IMR-90 (cell line): ENCODE data around the gene N4BP2L1. TPM values are rescaled to one million over a fixed set of nuclear protein-coding genes. Genes with fewer than 3 reads are reported as not detected.
A peak's percentile ranks its signal among the peaks of the same experiment; 100 is the strongest.

Experiments
- ATAC-seq: fragments of 200-7000 bp; cut with Tn5 transposase; 2 replicates; pipeline ENCODE4 v1.9.1; 2020; ENCODE audit warnings: low read depth, mild to moderate bottlenecking, moderate library complexity
- BruUV-seq: library from RNA; stranded (reverse); fragments of 400-500 nt; replicated peaks from 2 replicates; lab custom pipeline; 2021; lab: Mats Ljungman, UMichigan
- CTCF ChIA-PET: fragments of 300-600 bp; formaldehyde crosslinking; extraction: SDS; loops from one replicate; lab custom pipeline; 2021; ENCODE audit warnings: antibody characterized with exemption; lab: Yijun Ruan, JAX
- POLR2A ChIA-PET: fragments of 300-600 bp; sonication (Branson Sonifier 250); formaldehyde crosslinking; loops from one replicate; lab custom pipeline; 2022; ENCODE audit warnings: antibody characterized with exemption; ENCODE audit not compliant: unreplicated experiment; lab: Charles Lee
- DNase-seq: peaks from one replicate; pipeline ENCODE4 v3.0.0; 2013
- H2AFZ ChIP-seq: replicated peaks from 2 replicates; pipeline ENCODE3; 2013; ENCODE audit warnings: low read length, mild to moderate bottlenecking; ENCODE audit not compliant: poor library complexity
- H2AK5ac ChIP-seq: 2 replicates; pipeline ENCODE4 v1.6.1; 2013; ENCODE audit warnings: low read depth, low read length, inconsistent platforms
- H2AK9ac ChIP-seq: replicated peaks from 2 replicates; pipeline ENCODE3; 2013; ENCODE audit warnings: mild to moderate bottlenecking, low read depth, low read length, moderate library complexity; ENCODE audit not compliant: poor library complexity
- H2BK120ac ChIP-seq: 2 replicates; pipeline ENCODE4 v1.6.1; 2013; ENCODE audit warnings: low read depth, low read length, inconsistent platforms
- H2BK15ac ChIP-seq: 3 replicates; pipeline ENCODE4 v1.6.1; 2013; ENCODE audit warnings: low read depth, low read length, inconsistent platforms
- H2BK20ac ChIP-seq: 2 replicates; pipeline ENCODE4 v1.6.1; 2013; ENCODE audit warnings: low read depth, mild to moderate bottlenecking, inconsistent platforms, low read length, moderate library complexity
- H2BK5ac ChIP-seq: 2 replicates; pipeline ENCODE4 v1.6.1; 2013; ENCODE audit warnings: mild to moderate bottlenecking, low read depth, low read length, inconsistent platforms; ENCODE audit not compliant: poor library complexity, severe bottlenecking
- H3K14ac ChIP-seq: replicated peaks from 2 replicates; pipeline ENCODE4 v1.6.1; 2013; ENCODE audit warnings: low read depth, low read length, inconsistent platforms
- H3K18ac ChIP-seq: 2 replicates; pipeline ENCODE4 v1.6.1; 2013; ENCODE audit warnings: low read depth, low read length, control low read depth
- H3K23ac ChIP-seq: 2 replicates; pipeline ENCODE4 v1.6.1; 2013; ENCODE audit warnings: low read depth, low read length, inconsistent platforms
- H3K27ac ChIP-seq: 2 replicates; pipeline ENCODE4 v1.5.1; 2013; ENCODE audit warnings: mild to moderate bottlenecking, control low read depth, low read length; ENCODE audit not compliant: insufficient read depth
- H3K27me3 ChIP-seq: 2 replicates; pipeline ENCODE4 v1.6.1; 2013; ENCODE audit warnings: low read length; ENCODE audit not compliant: control insufficient read depth, insufficient read depth
- H3K36me3 ChIP-seq: 2 replicates; pipeline ENCODE4 v1.6.1; 2013; ENCODE audit warnings: low read length, mixed read lengths; ENCODE audit not compliant: control insufficient read depth, insufficient read depth
- H3K4ac ChIP-seq: 2 replicates; pipeline ENCODE4 v1.6.1; 2013; ENCODE audit warnings: low read depth, low read length, inconsistent platforms
- H3K4me1 ChIP-seq: 2 replicates; pipeline ENCODE4 v1.6.1; 2013; ENCODE audit warnings: low read length, mixed read lengths; ENCODE audit not compliant: control insufficient read depth, insufficient read depth
- H3K4me2 ChIP-seq: 2 replicates; pipeline ENCODE4 v1.6.1; 2013; ENCODE audit warnings: low read depth, mild to moderate bottlenecking, control low read depth, low read length, moderate library complexity
- H3K4me3 ChIP-seq: 2 replicates; pipeline ENCODE4 v1.5.1; 2013; ENCODE audit warnings: low read depth, mild to moderate bottlenecking, control low read depth, low read length, moderate library complexity; ENCODE audit not compliant: insufficient read depth
- H3K56ac ChIP-seq: 2 replicates; pipeline ENCODE4 v1.6.1; 2013; ENCODE audit warnings: low read length, inconsistent platforms; ENCODE audit not compliant: insufficient read depth; ENCODE audit errors: extremely low read depth
- H3K79me1 ChIP-seq, 2 experiments: 2 replicates each; pipeline ENCODE4 v1.6.1; 2013; ENCODE audit warnings: low read length in 2 of 2, inconsistent platforms in 1 of 2, low read depth in 1 of 2
- H3K9ac ChIP-seq: 2 replicates; pipeline ENCODE4 v1.6.1; 2013; ENCODE audit warnings: low read depth, low read length, control low read depth
- H3K9me1 ChIP-seq: 2 replicates; pipeline ENCODE4 v1.6.1; 2013; ENCODE audit warnings: low read length, inconsistent platforms; ENCODE audit not compliant: insufficient read depth
- H3K9me3 ChIP-seq: 2 replicates; pipeline ENCODE4 v1.6.1; 2013; ENCODE audit warnings: low read length; ENCODE audit not compliant: control insufficient read depth, insufficient read depth
- H4K20me1 ChIP-seq: 2 replicates; pipeline ENCODE4 v1.6.1; 2013; ENCODE audit warnings: low read length, inconsistent platforms; ENCODE audit not compliant: insufficient read depth
- H4K5ac ChIP-seq: 2 replicates; pipeline ENCODE4 v1.6.1; 2013; ENCODE audit warnings: mild to moderate bottlenecking, low read depth, low read length, control low read depth
- H4K8ac ChIP-seq, 2 experiments: 2 replicates each; pipeline ENCODE4 v1.6.1; 2013; ENCODE audit warnings: low read depth in 2 of 2, low read length in 2 of 2, control low read depth in 1 of 2, inconsistent platforms in 1 of 2
- H4K91ac ChIP-seq: 2 replicates; pipeline ENCODE4 v1.6.1; 2013; ENCODE audit warnings: low read depth, low read length, inconsistent platforms; ENCODE audit not compliant: insufficient read depth
- BHLHE40 ChIP-seq: fragments of 150-350 bp; IDR thresholded peaks from 2 replicates; pipeline ENCODE4 v1.6.1; 2016; ENCODE audit warnings: mild to moderate bottlenecking, low read depth, low read length
- CEBPB ChIP-seq: IDR thresholded peaks from 2 replicates; pipeline ENCODE4 v1.6.1; 2012; ENCODE audit warnings: low read depth, low read length, improper control_type of control experiment
- CHD1 ChIP-seq: IDR thresholded peaks from 2 replicates; pipeline ENCODE4 v1.6.1; 2012; ENCODE audit warnings: low read depth, low read length, improper control_type of control experiment
- CTCF ChIP-seq: conservative IDR thresholded peaks from 2 replicates; pipeline ENCODE4 v1.5.1; 2012; ENCODE audit warnings: mild to moderate bottlenecking, low read depth, low read length, improper control_type of control experiment
- ELK1 ChIP-seq: fragments of 150-350 bp; IDR thresholded peaks from 2 replicates; pipeline ENCODE4 v1.6.1; 2016; ENCODE audit warnings: low read depth, mild to moderate bottlenecking, low read length, moderate library complexity, borderline replicate concordance
- FOS ChIP-seq: fragments of 150-350 bp; IDR thresholded peaks from 2 replicates; pipeline ENCODE4 v1.6.1; 2016; ENCODE audit warnings: low read depth, low read length
- MAFK ChIP-seq: IDR thresholded peaks from 2 replicates; pipeline ENCODE4 v1.6.1; 2012; ENCODE audit warnings: low read depth, low read length, improper control_type of control experiment
- MAZ ChIP-seq: IDR thresholded peaks from 2 replicates; pipeline ENCODE4 v1.6.1; 2012; ENCODE audit warnings: low read depth, mild to moderate bottlenecking, low read length, improper control_type of control experiment, moderate library complexity, borderline replicate concordance
- NFE2L2 ChIP-seq: fragments of 150-350 bp; IDR thresholded peaks from 2 replicates; pipeline ENCODE4 v1.6.1; 2016; ENCODE audit warnings: low read depth, mild to moderate bottlenecking, low read length
- POLR2A ChIP-seq: IDR thresholded peaks from 2 replicates; pipeline ENCODE4 v1.6.1; 2012; ENCODE audit warnings: mild to moderate bottlenecking, low read depth, low read length
- RAD21 ChIP-seq: IDR thresholded peaks from 2 replicates; pipeline ENCODE4 v1.6.1; 2012; ENCODE audit warnings: low read length, improper control_type of control experiment
- RCOR1 ChIP-seq: IDR thresholded peaks from 2 replicates; pipeline ENCODE4 v1.6.1; 2012; ENCODE audit warnings: mild to moderate bottlenecking, low read length, improper control_type of control experiment; ENCODE audit not compliant: insufficient replicate concordance
- RFX5 ChIP-seq: IDR thresholded peaks from 2 replicates; pipeline ENCODE4 v1.8.0; 2012; ENCODE audit warnings: low read depth, mild to moderate bottlenecking, low read length, moderate library complexity
- SMC3 ChIP-seq: fragments of 150-350 bp; IDR thresholded peaks from 2 replicates; pipeline ENCODE4 v1.6.1; 2016; ENCODE audit warnings: low read depth, mild to moderate bottlenecking, antibody characterized with exemption, low read length, moderate library complexity
- USF2 ChIP-seq: fragments of 150-350 bp; IDR thresholded peaks from 2 replicates; pipeline ENCODE4 v1.6.1; 2017; ENCODE audit warnings: mild to moderate bottlenecking, antibody characterized with exemption, low read length, low read depth
- WGBS, 2 experiments: methylation state at CpG; one replicate each; pipeline versions ENCODE4 v1.1.5 to v1.1.7; 2013; ENCODE audit warnings: missing lambda C conversion rate in 2 of 2; ENCODE audit not compliant: insufficient read length in 1 of 2; ENCODE audit errors: extremely low coverage in 2 of 2; 5-methylcytosine and 5-hydroxymethylcytosine counted together
- dilution Hi-C: fragments of 300-500 bp; cut with HindIII; formaldehyde crosslinking; loops from one replicate; pipeline ENCODE4 v1.14.3; 2018; ENCODE audit warnings: low sequenced_read_pairs; ENCODE audit not compliant: unreplicated experiment
- in situ Hi-C: fragments of 300-500 bp; cut with MboI; formaldehyde crosslinking; loops from 3 replicates; pipeline ENCODE4 v1.14.3; 2019; ENCODE audit warnings: low sequenced_read_pairs, inconsistent platforms, mixed read lengths
- intact Hi-C: fragments of 100-400 bp; cut with micrococcal nuclease; formaldehyde crosslinking; loops from 2 replicates; pipeline ENCODE4 v1.10.0; 2022
- polyA plus RNA-seq, 3 experiments: library from polyadenylated mRNA; depleted of rRNA; stranded (reverse); fragments of >200 nt; gene quantifications; 2 replicates each; pipeline ENCODE4 v1.2.3, GENCODE V29; 2012; ENCODE audit warnings: low replicate concordance in 1 of 3
- total RNA-seq: library from RNA; depleted of rRNA; stranded (reverse); fragments of >200 nt; gene quantifications from 2 replicates; pipeline ENCODE4 v1.2.3, GENCODE V29; 2012

N4BP2L1 gene
- total and polyA plus RNA-seq, 2 of the 4 experiments (the other 2 are of a cell fraction), result 0.18 to 0.46 TPM

- H2AK5ac ChIP-seq, result no peak overlapping the region
- H3K9me1 ChIP-seq, result no peaks in the 10 kb centered on the region
- in situ Hi-C loops (no loop called here), dilution Hi-C loops (no loop called here), intact Hi-C loops (loop anchor here (5.0 kb wide), 1 partner anchor 275 kb away; no protein-coding TSS in a partner anchor)
- no peak overlapping the region for H2AFZ ChIP-seq
- ATAC-seq (no peak), DNase-seq (no peak)
- CTCF ChIA-PET, result interaction anchor here (1.1 kb wide), 1 partner anchor 75 kb away, joined by 3 read pairs; no protein-coding TSS in a partner anchor
- no peak overlapping the region for H3K56ac ChIP-seq
- no peak overlapping the region for H2BK120ac ChIP-seq
- no peak overlapping the region for H2AK9ac ChIP-seq
- no peaks in the 10 kb centered on the region for H4K20me1 ChIP-seq
- no TSS peak for BruUV-seq
- H3K23ac ChIP-seq, result no peak overlapping the region
- H4K8ac ChIP-seq, result 0 out of 4 replicates have a peak overlapping the region, but pooled peaks of 1 of the 2 experiments have one; percentile 3
- H3K14ac ChIP-seq, result no peak overlapping the region
- no peak overlapping the region for H3K27ac ChIP-seq
- POLR2A ChIA-PET, result no interaction called here
- no peaks in the 10 kb centered on the region; a peak in 1 of 4 replicates for H3K79me1 ChIP-seq
- no peak overlapping the region for H3K4me3 ChIP-seq
- no peaks in the 10 kb centered on the region for H3K4me1 ChIP-seq
- H2BK15ac ChIP-seq, result no peak overlapping the region
- H2BK20ac ChIP-seq, result no peak overlapping the region
- no peak overlapping the region for H3K18ac ChIP-seq
- H3K9me3 ChIP-seq, result no peaks in the 10 kb centered on the region
- WGBS, 2 experiments, result 95% methylated on average over 6 of the region's 13 CpGs; no CpG with 5 or more reads in 1 of the 2 experiments
- H4K91ac ChIP-seq, result no peak overlapping the region
- no peak overlapping the region for H4K5ac ChIP-seq
- no peak overlapping the region for H3K9ac ChIP-seq
- no peak overlapping the region for H2BK5ac ChIP-seq
- H3K4me2 ChIP-seq, result no peak overlapping the region
- H3K27me3 ChIP-seq, result no peaks in the 10 kb centered on the region
- no peak overlapping the region for H3K4ac ChIP-seq
- peaks cover 2% of the 10 kb centered on the region; the same call in 1 of the 2 replicates for H3K36me3 ChIP-seq
- TF ChIP-seq RAD21 (no peak), BHLHE40 (no peak), ELK1 (no peak), FOS (no peak), CEBPB (no peak), RCOR1 (no peak), CTCF (no peak), SMC3 (no peak), MAZ (no peak), USF2 (no peak), NFE2L2 (no peak), POLR2A (no peak), MAFK (no peak), CHD1 (no peak), RFX5 (no peak)
Observed at GRCh38 chr13:32376642-32377415, 51.1 kb downstream of the N4BP2L1 start.
